GM12878 (cell line): ENCODE measurements around the gene NCR3LG1.

Experiments used
- CTCF ChIP-seq, 3 experiments: IDR thresholded peaks in 2 of 3; conservative IDR thresholded peaks in 1 of 3; 2 replicates each; pipeline ENCODE4 v1.5.1; 2011; ENCODE audit warnings: low read depth in 3 of 3, low read length in 3 of 3, mild to moderate bottlenecking in 3 of 3, control low read depth in 2 of 3, moderate library complexity in 2 of 3, inconsistent platforms in 1 of 3, mixed read lengths in 1 of 3; ENCODE audit not compliant: control insufficient read depth in 2 of 3, insufficient read depth in 1 of 3; ENCODE audit errors: extremely low read depth in 1 of 3
- PAX8 ChIP-seq: fragments of 450-650 bp; IDR thresholded peaks from 2 replicates; pipeline ENCODE4 v1.6.1; 2017; ENCODE audit warnings: mild to moderate bottlenecking, moderate library complexity
- PKNOX1 ChIP-seq: fragments of 450-650 bp; IDR thresholded peaks from 2 replicates; pipeline ENCODE4 v1.6.1; 2016; ENCODE audit warnings: mild to moderate bottlenecking
- POLR2A ChIP-seq: IDR thresholded peaks from 2 replicates; pipeline ENCODE4 v1.6.1; 2011; ENCODE audit warnings: low read depth, mild to moderate bottlenecking, low read length
- SMC3 ChIP-seq: IDR thresholded peaks from 2 replicates; pipeline ENCODE4 v1.6.1; 2011; ENCODE audit warnings: low read length, improper control_type of control experiment, borderline replicate concordance
- TCF7 ChIP-seq: IDR thresholded peaks from 2 replicates; pipeline ENCODE4 v1.6.1; 2014; ENCODE audit warnings: antibody characterized with exemption, borderline replicate concordance
- TF ChIP-seq, protein P1 (sequence below): IDR thresholded peaks from 2 replicates; pipeline ENCODE4 v1.6.1; 2012; ENCODE audit warnings: mild to moderate bottlenecking, low read depth, low read length
- TF ChIP-seq, protein P2 (sequence below): fragments of 450-650 bp; IDR thresholded peaks from 2 replicates; pipeline ENCODE4 v1.6.1; 2017; ENCODE audit warnings: mild to moderate bottlenecking, low read depth, inconsistent platforms; ENCODE audit not compliant: poor library complexity, severe bottlenecking
- TF ChIP-seq, protein P3 (sequence below): IDR thresholded peaks from 2 replicates; pipeline ENCODE4 v1.6.1; 2012; ENCODE audit warnings: low read length, inconsistent platforms

GRCh38 chr11:17406082-17406817 is 54.6 kb downstream of the NCR3LG1 start:
- TF ChIP-seq POLR2A (no peak), TCF7 (no peak), CTCF (IDR thresholded peaks at IDR 0.05 in 2 of 3, conservative IDR thresholded peaks at IDR 0.05 in 1 of 3; ENCODE audit: control insufficient read depth in 2 of 3, extremely low read depth in 1 of 3, insufficient read depth in 1 of 3, low read depth in 3 of 3, low read length in 3 of 3) (no peak), SMC3 (no peak), PKNOX1 (no peak), PAX8 (no peak)
- TF ChIP-seq, protein P1, sequence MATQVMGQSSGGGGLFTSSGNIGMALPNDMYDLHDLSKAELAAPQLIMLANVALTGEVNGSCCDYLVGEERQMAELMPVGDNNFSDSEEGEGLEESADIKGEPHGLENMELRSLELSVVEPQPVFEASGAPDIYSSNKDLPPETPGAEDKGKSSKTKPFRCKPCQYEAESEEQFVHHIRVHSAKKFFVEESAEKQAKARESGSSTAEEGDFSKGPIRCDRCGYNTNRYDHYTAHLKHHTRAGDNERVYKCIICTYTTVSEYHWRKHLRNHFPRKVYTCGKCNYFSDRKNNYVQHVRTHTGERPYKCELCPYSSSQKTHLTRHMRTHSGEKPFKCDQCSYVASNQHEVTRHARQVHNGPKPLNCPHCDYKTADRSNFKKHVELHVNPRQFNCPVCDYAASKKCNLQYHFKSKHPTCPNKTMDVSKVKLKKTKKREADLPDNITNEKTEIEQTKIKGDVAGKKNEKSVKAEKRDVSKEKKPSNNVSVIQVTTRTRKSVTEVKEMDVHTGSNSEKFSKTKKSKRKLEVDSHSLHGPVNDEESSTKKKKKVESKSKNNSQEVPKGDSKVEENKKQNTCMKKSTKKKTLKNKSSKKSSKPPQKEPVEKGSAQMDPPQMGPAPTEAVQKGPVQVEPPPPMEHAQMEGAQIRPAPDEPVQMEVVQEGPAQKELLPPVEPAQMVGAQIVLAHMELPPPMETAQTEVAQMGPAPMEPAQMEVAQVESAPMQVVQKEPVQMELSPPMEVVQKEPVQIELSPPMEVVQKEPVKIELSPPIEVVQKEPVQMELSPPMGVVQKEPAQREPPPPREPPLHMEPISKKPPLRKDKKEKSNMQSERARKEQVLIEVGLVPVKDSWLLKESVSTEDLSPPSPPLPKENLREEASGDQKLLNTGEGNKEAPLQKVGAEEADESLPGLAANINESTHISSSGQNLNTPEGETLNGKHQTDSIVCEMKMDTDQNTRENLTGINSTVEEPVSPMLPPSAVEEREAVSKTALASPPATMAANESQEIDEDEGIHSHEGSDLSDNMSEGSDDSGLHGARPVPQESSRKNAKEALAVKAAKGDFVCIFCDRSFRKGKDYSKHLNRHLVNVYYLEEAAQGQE, result no peak
- TF ChIP-seq, protein P2, sequence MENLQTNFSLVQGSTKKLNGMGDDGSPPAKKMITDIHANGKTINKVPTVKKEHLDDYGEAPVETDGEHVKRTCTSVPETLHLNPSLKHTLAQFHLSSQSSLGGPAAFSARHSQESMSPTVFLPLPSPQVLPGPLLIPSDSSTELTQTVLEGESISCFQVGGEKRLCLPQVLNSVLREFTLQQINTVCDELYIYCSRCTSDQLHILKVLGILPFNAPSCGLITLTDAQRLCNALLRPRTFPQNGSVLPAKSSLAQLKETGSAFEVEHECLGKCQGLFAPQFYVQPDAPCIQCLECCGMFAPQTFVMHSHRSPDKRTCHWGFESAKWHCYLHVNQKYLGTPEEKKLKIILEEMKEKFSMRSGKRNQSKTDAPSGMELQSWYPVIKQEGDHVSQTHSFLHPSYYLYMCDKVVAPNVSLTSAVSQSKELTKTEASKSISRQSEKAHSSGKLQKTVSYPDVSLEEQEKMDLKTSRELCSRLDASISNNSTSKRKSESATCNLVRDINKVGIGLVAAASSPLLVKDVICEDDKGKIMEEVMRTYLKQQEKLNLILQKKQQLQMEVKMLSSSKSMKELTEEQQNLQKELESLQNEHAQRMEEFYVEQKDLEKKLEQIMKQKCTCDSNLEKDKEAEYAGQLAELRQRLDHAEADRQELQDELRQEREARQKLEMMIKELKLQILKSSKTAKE, result no peak
- TF ChIP-seq, protein P3, sequence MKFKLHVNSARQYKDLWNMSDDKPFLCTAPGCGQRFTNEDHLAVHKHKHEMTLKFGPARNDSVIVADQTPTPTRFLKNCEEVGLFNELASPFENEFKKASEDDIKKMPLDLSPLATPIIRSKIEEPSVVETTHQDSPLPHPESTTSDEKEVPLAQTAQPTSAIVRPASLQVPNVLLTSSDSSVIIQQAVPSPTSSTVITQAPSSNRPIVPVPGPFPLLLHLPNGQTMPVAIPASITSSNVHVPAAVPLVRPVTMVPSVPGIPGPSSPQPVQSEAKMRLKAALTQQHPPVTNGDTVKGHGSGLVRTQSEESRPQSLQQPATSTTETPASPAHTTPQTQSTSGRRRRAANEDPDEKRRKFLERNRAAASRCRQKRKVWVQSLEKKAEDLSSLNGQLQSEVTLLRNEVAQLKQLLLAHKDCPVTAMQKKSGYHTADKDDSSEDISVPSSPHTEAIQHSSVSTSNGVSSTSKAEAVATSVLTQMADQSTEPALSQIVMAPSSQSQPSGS, result no peak
